Dendritic cell treated with granulocyte-macrophage colony-stimulating factor and Interleukin-4, amounts not matched to agents 40 ng/mL and 50 ng/mL, for 4 days (primary cell): Measurements from ENCODE around the gene RAD51D.
"Not testable (repeated sequence)": the region's sequence is repeated elsewhere in the genome, so short reads cannot be mapped to it uniquely, and the experiment has no call there.

Source experiments
- H3K27ac Mint-ChIP-seq: one replicate; pipeline ENCODE4 v1.8.0; 2022; ENCODE audit warnings: mild to moderate bottlenecking, mixed read lengths
- H3K27me3 Mint-ChIP-seq: one replicate; pipeline ENCODE4 v1.8.0; 2022; ENCODE audit warnings: mild to moderate bottlenecking, mixed read lengths
- H3K36me3 Mint-ChIP-seq: one replicate; pipeline ENCODE4 v1.8.0; 2022; ENCODE audit warnings: low read depth, mixed read lengths
- H3K4me1 Mint-ChIP-seq: one replicate; pipeline ENCODE4 v1.8.0; 2022; ENCODE audit warnings: low read depth, mixed read lengths
- H3K4me3 Mint-ChIP-seq: one replicate; pipeline ENCODE4 v1.8.0; 2022; ENCODE audit warnings: mild to moderate bottlenecking, moderate library complexity, mixed read lengths
- H3K9me3 Mint-ChIP-seq: one replicate; pipeline ENCODE4 v1.8.0; 2022; ENCODE audit warnings: mixed read lengths
- intact Hi-C: fragments of 100-400 bp; cut with micrococcal nuclease; formaldehyde crosslinking; loops from one replicate; pipeline ENCODE4 v1.15.0; 2022

RAD51D gene

GRCh38 chr17:35129154-35129972 lies 9.7 kb upstream of the RAD51D start:
- peaks cover 28% of the 10 kb centered on the region for H3K36me3 Mint-ChIP-seq
- intact Hi-C loops, result no loop called here
- H3K27ac Mint-ChIP-seq, result no peak overlapping the region
- no peaks in the 10 kb centered on the region for H3K27me3 Mint-ChIP-seq
- no peak overlapping the region for H3K4me3 Mint-ChIP-seq
- H3K9me3 Mint-ChIP-seq, result no peaks in the 10 kb centered on the region
- H3K4me1 Mint-ChIP-seq, result no peaks in the 10 kb centered on the region

GRCh38 chr17:35127751-35128514 lies 8.3 kb upstream of the RAD51D start:
- peaks cover 14% of the 10 kb centered on the region for H3K36me3 Mint-ChIP-seq
- intact Hi-C loops, result no loop called here
- no peaks in the 10 kb centered on the region for H3K27me3 Mint-ChIP-seq
- H3K27ac Mint-ChIP-seq, result no peak overlapping the region
- H3K4me1 Mint-ChIP-seq, result no peaks in the 10 kb centered on the region
- H3K9me3 Mint-ChIP-seq, result no peaks in the 10 kb centered on the region
- no peak overlapping the region for H3K4me3 Mint-ChIP-seq

- intact Hi-C loops, result loop anchor here (2.0 kb wide), 1 partner anchor 701 kb away; no protein-coding TSS in a partner anchor
- H3K4me1 Mint-ChIP-seq, result peaks cover 21% of the 10 kb centered on the region
- H3K36me3 Mint-ChIP-seq, result no peaks in the 10 kb centered on the region
- no peak within 1 kb of the TSS for H3K27ac Mint-ChIP-seq
- H3K9me3 Mint-ChIP-seq, result no peaks in the 10 kb centered on the region
- peaks cover 4% of the 10 kb centered on the region for H3K27me3 Mint-ChIP-seq
- no peak within 1 kb of the TSS for H3K4me3 Mint-ChIP-seq
Observed at GRCh38 chr17:35121315-35121714, 1.7 kb upstream of the RAD51D start, which contains the start of gene FNDC8. Gene FNDC8, plus strand, starts transcription at chr17:35121615. Its CDS starts 79 bp downstream, at chr17:35121694.

- Mint-ChIP-seq H3K9me3 (no peaks in the 10 kb centered on the region), H3K4me1 (peaks cover 26% of the 10 kb centered on the region), H3K36me3 (no peaks in the 10 kb centered on the region), H3K27ac (no peak overlapping the region), H3K4me3 (no peak overlapping the region), H3K27me3 (peaks cover 4% of the 10 kb centered on the region)
- intact Hi-C loops, result loop anchor here (2.0 kb wide), 1 partner anchor 575 kb away; no protein-coding TSS in a partner anchor
Observed at GRCh38 chr17:35117984-35118383, 1.7 kb downstream of the RAD51D start.

GRCh38 chr17:35116845-35117244 lies 2.8 kb downstream of the RAD51D start:
- Mint-ChIP-seq H3K36me3 (no peaks in the 10 kb centered on the region), H3K4me1 (peaks cover 26% of the 10 kb centered on the region), H3K27ac (no peak overlapping the region), H3K27me3 (peaks cover 4% of the 10 kb centered on the region), H3K4me3 (no peak overlapping the region), H3K9me3 (no peaks in the 10 kb centered on the region)
- intact Hi-C loops, result no loop called here

- H3K9me3 Mint-ChIP-seq, intact Hi-C loops, H3K4me3 Mint-ChIP-seq, H3K27ac Mint-ChIP-seq, H3K27me3 Mint-ChIP-seq: not testable (repeated sequence)
- H3K4me1 Mint-ChIP-seq, result peaks cover 12% of the 10 kb centered on the region
- H3K36me3 Mint-ChIP-seq, result peaks cover 16% of the 10 kb centered on the region
Observed at GRCh38 chr17:35110791-35111190, 8.9 kb downstream of the RAD51D start.

GRCh38 chr17:35104844-35105450 lies 14.7 kb downstream of the RAD51D start:
- no peak overlapping the region for H3K27ac Mint-ChIP-seq
- peaks cover 72% of the 10 kb centered on the region for H3K36me3 Mint-ChIP-seq
- H3K4me3 Mint-ChIP-seq, result no peak overlapping the region
- H3K9me3 Mint-ChIP-seq, result no peaks in the 10 kb centered on the region
- peaks cover 18% of the 10 kb centered on the region for H3K4me1 Mint-ChIP-seq
- intact Hi-C loops, result no loop called here
- H3K27me3 Mint-ChIP-seq, result no peaks in the 10 kb centered on the region

- intact Hi-C loops, result no loop called here
- peaks cover 13% of the 10 kb centered on the region for H3K4me1 Mint-ChIP-seq
- H3K4me3 Mint-ChIP-seq, result no peak overlapping the region
- H3K27ac Mint-ChIP-seq, result no peak overlapping the region
- H3K27me3 Mint-ChIP-seq, result no peaks in the 10 kb centered on the region
- H3K36me3 Mint-ChIP-seq, result peaks cover 83% of the 10 kb centered on the region
- H3K9me3 Mint-ChIP-seq, result no peaks in the 10 kb centered on the region
Observed at GRCh38 chr17:35103271-35103670, 16.4 kb downstream of the RAD51D start.

GRCh38 chr17:35101725-35102124 lies 17.9 kb downstream of the RAD51D start:
- Mint-ChIP-seq H3K36me3 (peaks cover 85% of the 10 kb centered on the region), H3K27ac (no peak overlapping the region), H3K4me3 (no peak overlapping the region), H3K9me3 (no peaks in the 10 kb centered on the region), H3K4me1 (peaks cover 6% of the 10 kb centered on the region), H3K27me3 (no peaks in the 10 kb centered on the region)
- intact Hi-C loops, result no loop called here

GRCh38 chr17:35101036-35101435 lies 18.6 kb downstream of the RAD51D start:
- Mint-ChIP-seq H3K36me3 (peaks cover 78% of the 10 kb centered on the region), H3K4me3 (no peak overlapping the region), H3K27ac (no peak overlapping the region), H3K4me1 (peaks cover 6% of the 10 kb centered on the region), H3K27me3 (no peaks in the 10 kb centered on the region), H3K9me3 (no peaks in the 10 kb centered on the region)
- intact Hi-C loops, result no loop called here

GRCh38 chr17:35099908-35100307 lies 19.8 kb downstream of the RAD51D start:
- Mint-ChIP-seq H3K36me3 (peaks cover 67% of the 10 kb centered on the region), H3K27ac (no peak overlapping the region), H3K27me3 (no peaks in the 10 kb centered on the region), H3K4me3 (no peak overlapping the region), H3K9me3 (no peaks in the 10 kb centered on the region), H3K4me1 (peaks cover 9% of the 10 kb centered on the region)
- intact Hi-C loops, result no loop called here

GRCh38 chr17:35097776-35098175 lies 21.9 kb downstream of the RAD51D start:
- H3K36me3 Mint-ChIP-seq, result peaks cover 47% of the 10 kb centered on the region
- no peaks in the 10 kb centered on the region for H3K27me3 Mint-ChIP-seq
- no peak overlapping the region for H3K27ac Mint-ChIP-seq

GRCh38 chr17:35095741-35096140 lies 23.9 kb downstream of the RAD51D start:
- peaks cover 10% of the 10 kb centered on the region for H3K4me1 Mint-ChIP-seq
- H3K4me3 Mint-ChIP-seq, result no peak overlapping the region
- intact Hi-C loops, result no loop called here
- H3K27ac Mint-ChIP-seq, result no peak overlapping the region
- no peaks in the 10 kb centered on the region for H3K9me3 Mint-ChIP-seq
- no peaks in the 10 kb centered on the region for H3K27me3 Mint-ChIP-seq
- H3K36me3 Mint-ChIP-seq, result peaks cover 27% of the 10 kb centered on the region

More at GRCh38 chr17:35097776-35098175, 21.9 kb downstream of the RAD51D start:
- intact Hi-C loops, result no loop called here
- Mint-ChIP-seq H3K4me3 (no peak overlapping the region), H3K4me1 (peaks cover 12% of the 10 kb centered on the region), H3K9me3 (no peaks in the 10 kb centered on the region)

- H3K9me3 Mint-ChIP-seq, result no peaks in the 10 kb centered on the region
- no peaks in the 10 kb centered on the region for H3K27me3 Mint-ChIP-seq
- peaks cover 18% of the 10 kb centered on the region for H3K36me3 Mint-ChIP-seq
- no peak overlapping the region for H3K4me3 Mint-ChIP-seq
- H3K4me1 Mint-ChIP-seq, result peaks cover 11% of the 10 kb centered on the region
- intact Hi-C loops, result no loop called here
- no peak overlapping the region for H3K27ac Mint-ChIP-seq
Observed at GRCh38 chr17:35094902-35095301, 24.8 kb downstream of the RAD51D start.
